ENCODE data around the gene INKA1. TPM values are rescaled to one million over a fixed set of nuclear protein-coding genes. Genes with fewer than 3 reads are reported as not detected.

Gene INKA1
- total and polyA plus RNA-seq, 4 donors: 0.84 to 4.2 (median 1.2) TPM

DNA sequence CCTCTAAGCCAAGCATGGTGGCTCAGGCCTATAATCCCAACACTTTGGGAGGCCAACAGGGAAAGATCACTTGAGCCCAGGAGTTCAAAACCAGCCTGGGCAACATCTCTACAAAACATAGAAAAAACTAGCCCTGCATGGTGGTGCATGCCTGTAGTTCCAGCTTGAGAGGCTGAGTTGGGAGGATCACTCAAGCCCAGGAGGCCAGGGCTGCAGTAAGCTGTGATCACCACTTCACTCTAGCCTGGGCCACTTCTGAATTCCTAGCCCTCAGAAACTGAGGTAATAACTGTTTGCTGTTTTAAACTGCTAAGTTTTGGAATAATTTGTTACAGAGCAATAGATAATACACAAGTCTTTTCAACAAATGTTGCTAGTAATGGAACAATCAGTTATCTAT, 33.1 kb upstream of the INKA1 start:
- no peak overlapping the region for H3K4me3 ChIP-seq (ENCODE audit: low read depth in 1 of 3, low read length in 3 of 3)
- no peak for DNase-seq (ENCODE audit: low spot score)
- no peak overlapping the region for H3K27ac ChIP-seq (ENCODE audit: low read depth in 1 of 2, low read length in 2 of 2)
- TF ChIP-seq, protein P1, sequence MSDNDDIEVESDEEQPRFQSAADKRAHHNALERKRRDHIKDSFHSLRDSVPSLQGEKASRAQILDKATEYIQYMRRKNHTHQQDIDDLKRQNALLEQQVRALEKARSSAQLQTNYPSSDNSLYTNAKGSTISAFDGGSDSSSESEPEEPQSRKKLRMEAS (IDR thresholded peaks at IDR 0.05): no peak
- no peak for TF ChIP-seq EGR1 (IDR thresholded peaks at IDR 0.05; ENCODE audit: low read depth in 2 of 2)
- TF ChIP-seq JUND (IDR thresholded peaks at IDR 0.05): no peak
- no peak for TF ChIP-seq SP1 (IDR thresholded peaks at IDR 0.05)
- TF ChIP-seq, protein P2, sequence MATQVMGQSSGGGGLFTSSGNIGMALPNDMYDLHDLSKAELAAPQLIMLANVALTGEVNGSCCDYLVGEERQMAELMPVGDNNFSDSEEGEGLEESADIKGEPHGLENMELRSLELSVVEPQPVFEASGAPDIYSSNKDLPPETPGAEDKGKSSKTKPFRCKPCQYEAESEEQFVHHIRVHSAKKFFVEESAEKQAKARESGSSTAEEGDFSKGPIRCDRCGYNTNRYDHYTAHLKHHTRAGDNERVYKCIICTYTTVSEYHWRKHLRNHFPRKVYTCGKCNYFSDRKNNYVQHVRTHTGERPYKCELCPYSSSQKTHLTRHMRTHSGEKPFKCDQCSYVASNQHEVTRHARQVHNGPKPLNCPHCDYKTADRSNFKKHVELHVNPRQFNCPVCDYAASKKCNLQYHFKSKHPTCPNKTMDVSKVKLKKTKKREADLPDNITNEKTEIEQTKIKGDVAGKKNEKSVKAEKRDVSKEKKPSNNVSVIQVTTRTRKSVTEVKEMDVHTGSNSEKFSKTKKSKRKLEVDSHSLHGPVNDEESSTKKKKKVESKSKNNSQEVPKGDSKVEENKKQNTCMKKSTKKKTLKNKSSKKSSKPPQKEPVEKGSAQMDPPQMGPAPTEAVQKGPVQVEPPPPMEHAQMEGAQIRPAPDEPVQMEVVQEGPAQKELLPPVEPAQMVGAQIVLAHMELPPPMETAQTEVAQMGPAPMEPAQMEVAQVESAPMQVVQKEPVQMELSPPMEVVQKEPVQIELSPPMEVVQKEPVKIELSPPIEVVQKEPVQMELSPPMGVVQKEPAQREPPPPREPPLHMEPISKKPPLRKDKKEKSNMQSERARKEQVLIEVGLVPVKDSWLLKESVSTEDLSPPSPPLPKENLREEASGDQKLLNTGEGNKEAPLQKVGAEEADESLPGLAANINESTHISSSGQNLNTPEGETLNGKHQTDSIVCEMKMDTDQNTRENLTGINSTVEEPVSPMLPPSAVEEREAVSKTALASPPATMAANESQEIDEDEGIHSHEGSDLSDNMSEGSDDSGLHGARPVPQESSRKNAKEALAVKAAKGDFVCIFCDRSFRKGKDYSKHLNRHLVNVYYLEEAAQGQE (IDR thresholded peaks at IDR 0.05): no peak
- TF ChIP-seq, protein P3, sequence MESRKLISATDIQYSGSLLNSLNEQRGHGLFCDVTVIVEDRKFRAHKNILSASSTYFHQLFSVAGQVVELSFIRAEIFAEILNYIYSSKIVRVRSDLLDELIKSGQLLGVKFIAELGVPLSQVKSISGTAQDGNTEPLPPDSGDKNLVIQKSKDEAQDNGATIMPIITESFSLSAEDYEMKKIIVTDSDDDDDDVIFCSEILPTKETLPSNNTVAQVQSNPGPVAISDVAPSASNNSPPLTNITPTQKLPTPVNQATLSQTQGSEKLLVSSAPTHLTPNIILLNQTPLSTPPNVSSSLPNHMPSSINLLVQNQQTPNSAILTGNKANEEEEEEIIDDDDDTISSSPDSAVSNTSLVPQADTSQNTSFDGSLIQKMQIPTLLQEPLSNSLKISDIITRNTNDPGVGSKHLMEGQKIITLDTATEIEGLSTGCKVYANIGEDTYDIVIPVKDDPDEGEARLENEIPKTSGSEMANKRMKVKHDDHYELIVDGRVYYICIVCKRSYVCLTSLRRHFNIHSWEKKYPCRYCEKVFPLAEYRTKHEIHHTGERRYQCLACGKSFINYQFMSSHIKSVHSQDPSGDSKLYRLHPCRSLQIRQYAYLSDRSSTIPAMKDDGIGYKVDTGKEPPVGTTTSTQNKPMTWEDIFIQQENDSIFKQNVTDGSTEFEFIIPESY (IDR thresholded peaks at IDR 0.05): no peak
- no peak for TF ChIP-seq TAF1 (conservative IDR thresholded peaks at IDR 0.05)
- no peak for TF ChIP-seq HNF4A (conservative IDR thresholded peaks at IDR 0.05)
- no peak for TF ChIP-seq FOXA1 (IDR thresholded peaks at IDR 0.05)
- no peak for TF ChIP-seq GABPA (IDR thresholded peaks at IDR 0.05 in 1 of 2, conservative IDR thresholded peaks at IDR 0.05 in 1 of 2)
- no peak for TF ChIP-seq YY1 (IDR thresholded peaks at IDR 0.05)
- TF ChIP-seq, protein P4, sequence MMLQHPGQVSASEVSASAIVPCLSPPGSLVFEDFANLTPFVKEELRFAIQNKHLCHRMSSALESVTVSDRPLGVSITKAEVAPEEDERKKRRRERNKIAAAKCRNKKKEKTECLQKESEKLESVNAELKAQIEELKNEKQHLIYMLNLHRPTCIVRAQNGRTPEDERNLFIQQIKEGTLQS (IDR thresholded peaks at IDR 0.05): no peak
- H3K9ac ChIP-seq (ENCODE audit: low read depth in 1 of 2, low read length in 2 of 2): no peak overlapping the region
- no peaks in the 10 kb centered on the region for H3K9me3 ChIP-seq (ENCODE audit: control insufficient read depth in 4 of 4, low read length in 3 of 4)
- H3K27me3 ChIP-seq (ENCODE audit: control insufficient read depth in 4 of 4, insufficient read depth in 4 of 4, low read length in 3 of 4): no peaks in the 10 kb centered on the region
- peaks cover 0 to 4% (median 0%) of the 10 kb centered on the region in 4 donors for H3K36me3 ChIP-seq (ENCODE audit: control insufficient read depth in 4 of 4, insufficient read depth in 3 of 4, low read depth in 1 of 4, low read length in 3 of 4)
- H3K4me1 ChIP-seq (ENCODE audit: control insufficient read depth in 4 of 4, insufficient read depth in 4 of 4, low read length in 3 of 4): no peaks in the 10 kb centered on the region

DNA sequence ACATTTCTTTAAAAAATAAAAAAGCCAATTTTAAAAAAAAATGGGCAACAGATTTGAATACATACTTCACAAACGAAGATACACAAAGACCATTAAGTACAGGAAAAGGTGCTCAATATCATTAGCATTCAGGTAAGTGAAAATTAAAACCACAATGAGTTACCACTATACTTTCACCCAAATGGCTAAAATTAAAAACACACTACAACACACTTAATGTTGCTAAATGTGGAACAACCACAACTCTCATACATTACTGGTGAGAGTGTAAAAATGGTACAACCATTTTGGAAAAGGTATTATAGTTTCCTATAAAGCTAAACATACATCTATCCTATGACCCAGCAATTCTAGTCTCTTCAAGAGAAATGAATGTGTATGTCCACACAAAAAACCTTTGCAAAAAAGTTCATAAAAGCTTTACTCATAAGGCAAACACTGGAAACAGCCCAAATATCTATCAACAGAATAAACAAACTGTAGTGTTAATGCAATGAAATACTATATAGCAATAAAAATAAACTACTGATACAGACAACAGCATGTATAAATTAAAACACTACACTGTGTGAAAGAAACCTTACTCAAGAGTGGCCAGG, 31.6 kb upstream of the INKA1 start:
- Histone ChIP-seq H3K27me3 (ENCODE audit: control insufficient read depth in 4 of 4, insufficient read depth in 4 of 4, low read length in 3 of 4) (no peaks in the 10 kb centered on the region), H3K4me3 (ENCODE audit: low read depth in 1 of 3, low read length in 3 of 3) (no peak overlapping the region), H3K9ac (ENCODE audit: low read depth in 1 of 2, low read length in 2 of 2) (no peak overlapping the region), H3K36me3 (ENCODE audit: control insufficient read depth in 4 of 4, insufficient read depth in 3 of 4, low read depth in 1 of 4, low read length in 3 of 4) (peaks cover 0 to 5% (median 1%) of the 10 kb centered on the region in 4 donors), H3K27ac (ENCODE audit: low read depth in 1 of 2, low read length in 2 of 2) (no peak overlapping the region), H3K9me3 (ENCODE audit: control insufficient read depth in 4 of 4, low read length in 3 of 4) (no peaks in the 10 kb centered on the region), H3K4me1 (ENCODE audit: control insufficient read depth in 4 of 4, insufficient read depth in 4 of 4, low read length in 3 of 4) (no peaks in the 10 kb centered on the region)
- no peak for DNase-seq (ENCODE audit: low spot score)
- WGBS: 81% methylated on average over 1 of the region's 1 CpG
- TF ChIP-seq SP1 (IDR thresholded peaks at IDR 0.05) (no peak), RAD21 (IDR thresholded peaks at IDR 0.05) (no peak), NR2F2 (IDR thresholded peaks at IDR 0.05) (no peak), FOXA1 (IDR thresholded peaks at IDR 0.05) (no peak), EGR1 (IDR thresholded peaks at IDR 0.05; ENCODE audit: low read depth in 2 of 2) (no peak)
- TF ChIP-seq, protein P4 (IDR thresholded peaks at IDR 0.05): no peak

Data from liver (tissue), 9 donors.